Activated CD8-positive, alpha-beta memory T cell treated with anti-CD3 and anti-CD28 coated beads, Interleukin-2, amount 50 U/mL, for 4 hours (primary cell): Measurements from ENCODE around the gene BRMS1.

Source experiments
- DNase-seq: peaks from one replicate; pipeline ENCODE4 v3.0.0-alpha.2; 2020

BRMS1 gene

DNA sequence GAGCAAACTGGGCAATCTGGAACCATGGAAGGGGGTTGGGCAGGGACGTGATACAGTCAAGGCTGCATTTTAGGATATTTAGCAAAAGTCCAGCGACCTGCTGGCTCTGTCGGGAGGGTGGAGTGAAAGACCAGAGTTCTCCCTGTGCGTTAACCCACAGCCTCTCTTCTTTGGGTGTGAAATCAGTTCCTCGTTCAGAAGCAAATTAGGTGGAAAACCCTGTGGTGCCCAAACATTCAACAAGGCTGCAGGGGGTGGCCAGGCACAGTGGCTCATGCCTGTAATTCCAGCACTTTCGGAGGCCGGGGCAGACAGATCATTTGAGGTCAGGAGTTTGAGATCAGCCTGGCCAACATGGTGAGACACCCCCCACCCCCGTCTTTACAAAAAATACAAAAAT lies 47.3 kb downstream of the BRMS1 start:
- DNase-seq = no peak

DNA sequence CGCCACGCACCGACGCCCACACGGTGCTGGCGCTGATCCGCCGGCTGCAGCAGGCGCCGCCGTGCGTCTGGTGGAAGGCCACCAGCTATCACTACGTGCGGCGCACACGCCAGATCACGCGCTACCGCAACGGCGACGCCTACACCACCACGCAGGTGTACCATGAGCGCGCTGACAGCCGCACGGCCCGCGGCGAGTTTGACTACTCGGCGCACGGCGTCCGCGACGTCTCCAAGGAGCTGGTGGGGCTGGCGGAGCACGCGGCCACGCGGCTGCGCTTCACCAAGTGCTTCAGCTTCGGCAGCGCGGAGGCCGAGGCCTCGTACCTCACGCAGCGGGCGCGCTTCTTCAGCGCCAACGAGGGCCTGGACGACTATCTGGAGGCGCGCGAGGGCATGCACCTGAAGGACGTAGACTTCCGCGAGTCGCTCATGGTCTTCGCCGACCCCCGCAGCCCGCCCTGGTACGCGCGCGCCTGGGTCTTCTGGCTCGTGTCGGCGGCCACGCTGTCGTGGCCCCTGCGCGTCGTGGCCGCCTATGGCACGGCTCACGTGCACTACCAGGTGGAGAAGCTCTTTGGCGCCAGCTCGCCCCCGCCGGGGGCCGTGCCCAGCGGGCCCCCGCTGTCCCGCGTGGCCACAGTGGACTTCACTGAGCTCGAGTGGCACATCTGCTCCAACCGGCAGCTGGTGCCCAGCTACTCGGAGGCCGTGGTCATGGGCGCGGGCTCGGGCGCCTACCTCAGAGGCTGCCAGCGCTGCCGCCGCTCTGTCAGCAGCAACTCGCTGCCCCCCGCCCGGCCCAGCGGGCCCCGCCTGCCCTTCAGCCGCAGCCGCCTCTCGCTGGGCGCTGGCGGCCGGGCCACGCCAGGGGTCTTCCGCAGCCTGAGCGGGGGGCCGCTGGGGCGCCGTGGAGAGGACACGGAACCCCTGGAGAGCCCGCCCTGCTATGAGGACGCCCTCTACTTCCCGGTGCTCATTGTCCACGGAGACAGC lies 50.0 kb downstream of the BRMS1 start:
- DNase-seq = no peak

DNA sequence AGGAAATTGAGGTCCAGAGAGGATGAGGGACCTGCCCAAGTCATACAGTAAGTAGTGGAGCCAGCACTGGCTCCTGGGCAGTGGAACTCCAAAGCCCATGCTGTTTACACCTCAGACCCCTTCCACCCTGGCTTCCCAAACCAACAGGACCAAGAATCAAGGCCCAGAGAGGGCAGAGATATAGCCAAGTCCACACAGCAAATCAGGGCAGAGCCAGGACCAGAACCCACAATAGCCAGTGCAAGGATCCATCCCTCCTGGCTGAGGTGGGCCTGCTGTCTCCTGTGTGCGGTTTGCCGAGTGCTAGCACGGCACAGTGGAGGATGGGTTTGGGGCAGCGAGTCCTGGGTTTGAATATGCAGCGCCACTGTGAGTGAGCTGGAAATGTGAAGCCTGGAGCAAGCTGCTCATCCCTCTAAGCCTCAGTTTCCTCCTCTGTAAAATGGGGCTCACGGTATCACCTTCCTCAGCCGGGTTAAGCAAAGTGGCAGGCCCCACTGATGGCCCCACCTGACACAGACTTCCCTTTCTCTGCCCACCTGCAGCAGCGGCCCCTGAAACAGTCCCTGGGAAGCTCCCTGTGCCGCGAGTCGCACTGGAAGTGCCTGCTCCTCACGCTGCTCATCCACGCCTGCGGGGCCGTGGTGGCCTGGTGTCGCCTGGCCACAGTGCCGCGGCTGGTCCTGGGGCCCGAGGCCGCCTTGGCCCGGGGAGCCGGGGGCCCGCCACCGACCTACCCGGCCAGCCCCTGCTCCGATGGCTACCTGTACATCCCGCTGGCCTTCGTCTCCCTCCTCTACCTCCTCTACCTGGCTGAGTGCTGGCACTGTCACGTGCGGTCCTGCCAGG lies 50.9 kb downstream of the BRMS1 start:
- DNase-seq = no peak

DNA sequence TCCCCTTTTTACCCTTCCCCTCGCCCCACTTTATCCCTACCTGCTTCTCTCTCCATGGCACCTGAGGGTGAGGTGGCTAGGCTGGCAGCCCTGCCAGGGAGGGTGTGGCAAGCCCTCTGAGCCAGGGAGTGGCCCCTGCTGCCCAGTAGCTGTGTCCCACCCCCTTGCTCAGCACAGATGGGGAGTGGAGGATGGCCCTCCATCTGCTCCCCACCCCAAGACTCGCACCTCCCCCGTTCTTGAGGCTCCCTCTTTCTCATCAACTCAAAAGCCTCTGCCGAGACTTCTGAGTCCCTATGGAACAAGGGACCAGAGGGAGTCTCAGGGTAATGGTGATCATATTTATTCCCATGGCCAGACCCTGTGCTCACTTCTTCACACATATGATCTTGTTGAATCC lies 51.6 kb downstream of the BRMS1 start:
- no peak for DNase-seq

DNA sequence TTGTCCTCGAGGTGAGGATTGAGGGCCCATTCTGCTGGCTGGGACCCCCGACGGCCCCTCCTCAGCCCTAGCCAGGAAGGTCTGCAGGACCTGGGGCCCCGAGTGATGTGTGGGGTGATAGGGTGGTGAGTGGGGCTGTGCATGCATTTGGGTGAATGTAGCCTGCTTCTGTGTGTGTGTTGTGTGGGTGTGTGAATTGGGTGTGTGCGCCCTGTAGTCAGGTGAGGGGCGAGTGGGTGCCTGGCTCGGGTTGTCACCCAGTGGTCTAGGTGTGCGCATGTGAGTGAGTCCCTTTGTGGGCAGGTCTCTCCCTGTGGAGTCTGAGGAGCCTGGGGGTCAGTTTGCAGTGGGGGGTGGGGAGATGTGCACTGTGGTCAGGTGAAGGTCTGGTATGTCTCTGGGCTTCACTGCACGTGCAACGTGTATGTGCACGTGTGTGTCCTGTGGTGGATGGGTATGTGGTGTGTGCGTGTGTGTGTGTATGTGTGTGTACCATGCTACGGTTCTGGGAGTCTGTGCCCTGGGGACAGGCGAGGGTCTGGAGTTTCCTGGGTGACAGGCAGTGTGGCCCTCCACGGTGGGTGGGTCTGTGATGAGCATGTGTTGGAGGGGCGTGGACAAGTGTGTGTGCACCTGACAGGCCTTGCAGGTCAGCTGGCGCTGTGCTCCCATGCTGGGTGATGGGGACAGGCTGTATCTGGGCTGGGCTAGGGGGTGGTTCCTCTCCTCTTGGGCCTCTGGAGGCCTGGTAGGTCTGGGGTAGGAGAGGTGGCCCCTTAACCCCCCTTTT lies 52.2 kb downstream of the BRMS1 start:
- DNase-seq = no peak

DNA sequence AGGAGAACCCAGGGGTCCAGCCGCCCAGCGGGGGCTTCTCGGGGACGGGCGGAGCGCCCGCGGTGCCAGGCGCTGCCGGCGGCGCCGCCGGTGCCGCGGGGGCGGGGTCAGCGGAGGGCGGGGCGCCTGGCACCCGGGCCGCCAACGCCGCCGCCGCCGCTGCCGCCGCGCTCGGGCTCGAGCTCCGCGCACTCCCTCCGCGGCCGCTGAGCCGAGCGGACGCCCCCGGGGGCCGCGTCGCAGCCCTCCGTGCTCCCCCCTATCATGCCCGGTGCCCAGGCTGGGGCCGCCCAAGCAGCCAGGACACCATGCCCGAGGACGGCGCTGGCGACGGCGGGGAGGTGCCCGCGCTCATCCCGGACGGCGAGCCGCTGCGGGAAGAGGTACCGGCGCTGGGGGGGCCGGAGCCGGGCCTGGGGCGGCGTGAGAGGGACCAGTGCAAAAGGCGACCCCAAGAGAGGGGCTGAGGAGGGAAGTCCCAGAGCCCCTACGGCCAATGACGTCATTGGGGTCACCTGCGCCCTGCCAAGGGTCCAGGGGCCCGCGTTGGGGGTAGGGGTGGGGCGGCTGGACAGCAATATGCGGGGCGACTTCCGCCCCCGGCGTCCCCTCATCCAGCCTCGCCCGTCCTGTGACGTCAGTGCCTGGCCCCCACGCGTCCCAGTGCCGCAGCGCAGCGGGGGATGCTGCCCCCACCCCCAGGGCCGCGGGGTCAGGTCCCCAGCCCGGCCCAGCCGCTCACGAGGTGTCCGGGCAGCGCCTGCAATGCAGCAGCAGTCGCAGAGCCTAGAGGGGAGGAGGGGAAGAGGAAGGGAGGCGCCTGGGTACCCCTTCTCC lies 53.0 kb downstream of the BRMS1 start, which contains the start of gene TMEM151A:
Gene TMEM151A, plus strand, starts transcription at position 189 of the 837 bp plus-strand sequence. Its CDS starts 120 bp downstream, at position 309.
- no peak for DNase-seq

DNA sequence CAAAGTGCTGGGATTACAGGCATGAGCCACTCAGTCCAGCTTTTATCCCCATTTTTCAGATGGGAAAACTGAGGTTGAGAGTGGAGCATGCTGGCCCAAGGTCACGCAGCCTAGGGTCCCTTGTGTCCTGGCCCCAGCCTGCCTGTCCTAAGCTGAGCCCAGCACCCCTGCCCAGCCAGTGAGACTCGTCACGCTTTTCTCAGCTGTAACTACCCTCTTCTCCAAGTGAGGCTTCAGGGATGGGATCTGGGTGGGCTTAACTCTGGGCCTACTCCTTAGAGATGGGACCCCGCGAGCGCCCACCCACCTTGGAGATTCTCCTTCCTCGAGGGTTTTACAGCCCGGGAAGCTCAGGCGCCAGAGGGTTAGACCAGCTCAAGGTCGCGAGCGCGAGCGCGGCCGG lies 53.6 kb downstream of the BRMS1 start:
- DNase-seq = no peak

DNA sequence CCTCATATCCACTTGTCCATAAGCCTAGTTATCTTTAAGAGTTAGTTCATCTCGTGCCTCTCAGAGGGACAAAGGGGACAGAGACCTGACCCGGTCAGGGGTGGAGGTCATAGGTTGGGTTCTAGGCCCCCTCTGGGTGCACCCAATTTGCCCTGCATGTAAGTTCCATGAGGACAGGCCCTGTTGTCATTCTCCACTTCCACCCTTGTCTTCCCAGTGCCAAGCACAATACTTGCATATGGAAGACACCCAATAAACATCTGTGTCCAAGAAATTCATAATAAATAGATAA lies 54.6 kb downstream of the BRMS1 start:
- DNase-seq = no peak

DNA sequence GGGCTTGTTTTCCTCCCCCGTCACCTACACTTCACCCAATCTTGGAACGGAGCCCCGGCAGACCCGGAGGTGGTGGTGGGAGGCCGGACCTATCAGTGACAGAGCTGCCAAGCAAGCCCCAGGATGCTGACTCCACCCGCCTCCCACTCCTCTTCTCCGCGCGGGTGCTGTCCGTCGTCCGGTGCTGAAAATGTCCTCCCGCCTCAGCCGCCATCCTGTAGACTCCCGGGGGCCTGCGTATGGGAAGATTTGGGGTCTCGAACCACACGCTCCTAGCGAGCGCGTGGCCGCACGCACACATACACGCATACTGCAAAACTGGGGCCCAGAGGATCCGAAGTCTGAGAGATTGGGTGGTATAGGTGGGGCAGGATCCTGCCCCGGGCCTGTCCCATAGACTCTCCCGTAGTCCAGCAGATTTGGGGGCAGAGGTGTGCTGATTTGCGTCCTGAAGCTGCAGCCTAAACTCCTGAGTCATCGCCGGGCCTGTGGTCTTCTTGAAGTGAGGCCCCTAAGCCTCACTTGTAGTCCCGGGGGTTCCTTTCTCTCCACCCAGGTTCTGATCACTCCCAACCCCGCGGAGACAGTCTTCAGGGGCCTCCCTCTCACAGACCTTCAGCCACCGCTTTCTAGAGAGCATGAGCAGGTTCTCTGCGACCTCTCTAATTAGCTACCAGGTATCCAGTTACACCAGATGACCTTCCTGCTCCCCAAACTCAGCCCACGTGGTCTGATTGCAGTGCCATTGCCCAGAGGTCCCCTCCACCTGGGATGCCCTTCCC lies 55.2 kb downstream of the BRMS1 start:
- DNase-seq = peak; percentile 72

DNA sequence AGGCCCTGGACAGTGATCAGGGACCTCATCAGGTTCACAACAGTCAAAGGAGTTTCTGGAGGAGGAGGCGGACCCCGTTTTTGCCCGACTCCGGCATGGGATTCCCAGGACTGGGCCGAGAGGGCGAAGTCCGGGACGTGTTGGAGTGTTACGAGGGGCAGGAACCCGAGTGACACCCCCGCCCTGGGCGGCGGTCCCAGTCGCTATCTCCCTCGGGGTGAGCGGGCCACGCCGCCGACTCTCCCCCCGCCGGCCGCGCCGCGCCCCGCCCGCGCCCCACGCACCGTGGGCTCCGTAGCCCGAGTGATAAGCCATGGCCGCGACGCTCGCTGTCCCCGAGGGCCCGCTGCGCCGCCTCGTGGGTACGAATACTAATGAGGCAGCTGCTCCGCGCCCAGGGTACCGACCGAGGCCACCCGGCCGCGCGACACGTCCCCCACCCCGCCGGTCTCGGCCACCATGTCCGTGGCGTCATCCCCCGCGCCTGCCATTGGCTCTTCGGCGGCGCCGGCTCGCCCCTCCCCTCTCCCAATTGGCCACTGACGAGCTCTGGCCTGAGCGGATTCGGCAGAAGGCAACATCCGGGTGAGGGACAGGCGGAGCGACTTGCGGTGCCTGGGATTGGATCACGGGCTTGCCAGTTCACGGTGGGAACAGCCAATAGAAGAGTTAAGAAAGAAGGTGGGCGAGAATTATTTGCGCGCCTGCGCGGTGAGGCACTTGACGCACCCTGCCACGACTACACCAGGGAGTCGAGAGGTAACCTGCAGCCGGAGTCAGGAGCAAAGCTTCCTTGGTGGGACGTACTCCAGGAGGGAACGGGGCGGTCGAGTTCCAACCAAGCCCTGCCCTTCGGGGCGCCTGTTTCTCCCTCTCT lies 56.0 kb downstream of the BRMS1 start, which contains the start of gene YIF1A:
Gene YIF1A, minus strand, starts transcription at position 473 of the 877 bp plus-strand sequence. Its CDS starts 158 bp downstream, at position 315.
- DNase-seq = peak; percentile 96

DNA sequence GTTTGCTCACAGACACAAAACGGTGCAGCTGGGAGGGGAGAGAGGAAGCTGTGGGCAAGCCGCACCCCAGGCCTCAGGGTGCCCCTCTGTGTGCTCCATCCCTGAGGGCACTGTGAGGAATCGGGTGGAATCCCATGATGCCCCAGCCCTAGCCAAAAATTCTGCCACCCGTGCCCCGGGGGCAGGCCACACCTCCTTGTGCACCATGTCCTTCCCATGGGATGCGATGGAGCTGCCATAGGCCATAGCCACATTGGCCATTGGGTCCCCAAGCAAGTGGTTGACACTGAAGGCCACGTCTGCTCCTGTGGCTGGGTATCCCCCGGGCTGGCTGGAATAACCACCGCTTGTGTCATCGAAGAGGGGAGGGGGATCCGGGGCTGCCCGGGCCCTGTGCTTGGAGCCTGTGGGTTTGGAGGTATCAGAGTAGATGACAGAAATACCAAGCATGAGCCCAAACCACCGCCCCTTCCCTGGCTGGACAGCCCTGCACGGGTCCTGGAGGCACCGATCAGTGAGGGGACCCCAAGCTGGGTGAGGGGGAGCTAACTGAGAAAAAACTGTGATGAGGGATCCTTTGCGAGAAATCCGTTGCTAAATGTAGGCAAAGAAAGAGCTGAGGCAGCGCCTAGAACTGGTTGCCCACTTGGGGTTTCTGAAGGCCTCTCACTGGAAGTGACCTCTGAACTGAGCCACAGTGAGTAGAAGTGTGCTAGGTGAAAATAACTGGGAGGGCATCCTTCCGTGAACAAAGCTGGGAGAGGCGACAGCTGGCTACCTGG lies 56.8 kb downstream of the BRMS1 start:
- no peak for DNase-seq
